Measurements from ENCODE around the gene LSM5. TPM values are rescaled to one million over a fixed set of nuclear protein-coding genes. Genes with fewer than 3 reads are reported as not detected.

LSM5 gene
- total RNA-seq, 1 experiment from 2014 or later: 100.0 TPM

DNA sequence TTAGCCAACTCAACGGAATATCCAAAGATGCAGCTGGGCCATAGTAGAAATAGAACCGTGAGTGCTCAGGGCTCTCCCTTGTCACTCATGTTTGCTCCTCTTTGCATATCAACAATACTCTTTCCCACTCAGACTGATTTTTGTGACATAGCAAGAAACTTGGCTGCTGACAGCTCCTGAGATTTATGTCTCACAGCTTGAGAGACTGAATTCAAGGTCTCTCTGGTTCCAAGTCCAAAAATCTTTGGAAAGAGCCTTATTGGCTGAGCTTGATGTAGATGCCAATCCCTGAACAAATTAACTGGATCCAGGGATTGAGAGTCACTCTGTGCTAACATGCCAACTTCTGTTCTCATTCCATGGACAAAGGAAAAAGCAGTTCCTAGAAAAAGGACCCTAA is 30.4 kb downstream of the LSM5 start:
- ChIA-PET POLR2A (no interaction called here), CTCF (no interaction called here)

DNA sequence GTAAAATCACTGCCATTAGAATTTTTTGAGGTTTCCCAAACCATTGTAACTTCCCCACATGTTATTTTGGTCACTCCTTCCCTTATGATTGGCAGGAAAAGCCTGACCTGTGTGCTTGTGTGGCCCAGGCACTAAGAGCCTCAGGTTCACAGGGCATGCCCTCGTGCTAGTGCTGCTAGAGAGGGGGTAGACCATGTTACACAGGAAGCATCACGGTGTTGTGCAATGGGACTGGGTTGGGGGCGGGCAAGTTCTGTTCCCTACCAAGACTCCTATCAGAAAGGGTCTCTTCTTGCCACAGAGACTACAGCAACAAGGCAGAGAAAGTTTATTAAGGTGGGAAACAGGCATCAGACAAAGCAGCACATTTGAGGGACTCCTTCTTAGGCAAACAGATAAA is 32.2 kb downstream of the LSM5 start:
- Histone ChIP-seq H3K4me1 (peaks cover 14% of the 10 kb centered on the region), H3K4me3 (ENCODE audit: low read depth, low read length) (no peak overlapping the region), H3K9me3 (no peaks in the 10 kb centered on the region), H3K27me3 (replicated peaks; ENCODE audit: control insufficient read depth, insufficient read depth, low read length) (no peaks in the 10 kb centered on the region), H3K36me3 (ENCODE audit: control insufficient read depth, insufficient read depth, low read length) (no peaks in the 10 kb centered on the region)
- no peaks in the 10 kb centered on the region for H3K9me3 Mint-ChIP-seq (ENCODE audit: unreplicated experiment)
- H3K4me1 Mint-ChIP-seq (ENCODE audit: low read depth, unreplicated experiment): no peaks in the 10 kb centered on the region
- BruUV-seq (replicated peaks): no TSS peak
- no peak for DNase-seq
- ChIA-PET CTCF (no interaction called here), POLR2A (no interaction called here)
- intact Hi-C loops (cut with micrococcal nuclease; ENCODE audit: unreplicated experiment): no loop called here
- no peaks in the 10 kb centered on the region for H3K27me3 Mint-ChIP-seq (ENCODE audit: insufficient read depth, unreplicated experiment)
- no peaks in the 10 kb centered on the region for H3K36me3 Mint-ChIP-seq (ENCODE audit: insufficient read depth, unreplicated experiment)
- no peak overlapping the region for H3K4me3 Mint-ChIP-seq (ENCODE audit: unreplicated experiment)
- no peak overlapping the region for H3K27ac Mint-ChIP-seq (ENCODE audit: unreplicated experiment)
- TF ChIP-seq, protein P1, sequence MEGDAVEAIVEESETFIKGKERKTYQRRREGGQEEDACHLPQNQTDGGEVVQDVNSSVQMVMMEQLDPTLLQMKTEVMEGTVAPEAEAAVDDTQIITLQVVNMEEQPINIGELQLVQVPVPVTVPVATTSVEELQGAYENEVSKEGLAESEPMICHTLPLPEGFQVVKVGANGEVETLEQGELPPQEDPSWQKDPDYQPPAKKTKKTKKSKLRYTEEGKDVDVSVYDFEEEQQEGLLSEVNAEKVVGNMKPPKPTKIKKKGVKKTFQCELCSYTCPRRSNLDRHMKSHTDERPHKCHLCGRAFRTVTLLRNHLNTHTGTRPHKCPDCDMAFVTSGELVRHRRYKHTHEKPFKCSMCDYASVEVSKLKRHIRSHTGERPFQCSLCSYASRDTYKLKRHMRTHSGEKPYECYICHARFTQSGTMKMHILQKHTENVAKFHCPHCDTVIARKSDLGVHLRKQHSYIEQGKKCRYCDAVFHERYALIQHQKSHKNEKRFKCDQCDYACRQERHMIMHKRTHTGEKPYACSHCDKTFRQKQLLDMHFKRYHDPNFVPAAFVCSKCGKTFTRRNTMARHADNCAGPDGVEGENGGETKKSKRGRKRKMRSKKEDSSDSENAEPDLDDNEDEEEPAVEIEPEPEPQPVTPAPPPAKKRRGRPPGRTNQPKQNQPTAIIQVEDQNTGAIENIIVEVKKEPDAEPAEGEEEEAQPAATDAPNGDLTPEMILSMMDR (IDR thresholded peaks at IDR 0.05; ENCODE audit: insufficient read depth in 1 of 2, low read depth in 1 of 2, low read length in 1 of 2, severe bottlenecking in 1 of 2, unreplicated experiment in 1 of 2): no peak

More for the DNA sequence above, 30.4 kb downstream of the LSM5 start:
- no peaks in the 10 kb centered on the region for H3K4me1 Mint-ChIP-seq (ENCODE audit: low read depth, unreplicated experiment)
- H3K27me3 ChIP-seq (replicated peaks; ENCODE audit: control insufficient read depth, insufficient read depth, low read length): no peaks in the 10 kb centered on the region
- no peaks in the 10 kb centered on the region for H3K9me3 Mint-ChIP-seq (ENCODE audit: unreplicated experiment)
- intact Hi-C loops (cut with micrococcal nuclease; ENCODE audit: unreplicated experiment): no loop called here
- H3K4me1 ChIP-seq: peaks cover 14% of the 10 kb centered on the region
- H3K4me3 Mint-ChIP-seq (ENCODE audit: unreplicated experiment): no peak overlapping the region
- H3K36me3 ChIP-seq (ENCODE audit: control insufficient read depth, insufficient read depth, low read length): no peaks in the 10 kb centered on the region
- no peaks in the 10 kb centered on the region for H3K27me3 Mint-ChIP-seq (ENCODE audit: insufficient read depth, unreplicated experiment)
- H3K36me3 Mint-ChIP-seq (ENCODE audit: insufficient read depth, unreplicated experiment): no peaks in the 10 kb centered on the region
- no peak overlapping the region for H3K4me3 ChIP-seq (ENCODE audit: low read depth, low read length)
- BruUV-seq (replicated peaks): no TSS peak
- TF ChIP-seq, protein P1 (IDR thresholded peaks at IDR 0.05; ENCODE audit: insufficient read depth in 1 of 2, low read depth in 1 of 2, low read length in 1 of 2, severe bottlenecking in 1 of 2, unreplicated experiment in 1 of 2): no peak
- DNase-seq: no peak
- H3K27ac Mint-ChIP-seq (ENCODE audit: unreplicated experiment): no peak overlapping the region
- no peaks in the 10 kb centered on the region for H3K9me3 ChIP-seq

DNA sequence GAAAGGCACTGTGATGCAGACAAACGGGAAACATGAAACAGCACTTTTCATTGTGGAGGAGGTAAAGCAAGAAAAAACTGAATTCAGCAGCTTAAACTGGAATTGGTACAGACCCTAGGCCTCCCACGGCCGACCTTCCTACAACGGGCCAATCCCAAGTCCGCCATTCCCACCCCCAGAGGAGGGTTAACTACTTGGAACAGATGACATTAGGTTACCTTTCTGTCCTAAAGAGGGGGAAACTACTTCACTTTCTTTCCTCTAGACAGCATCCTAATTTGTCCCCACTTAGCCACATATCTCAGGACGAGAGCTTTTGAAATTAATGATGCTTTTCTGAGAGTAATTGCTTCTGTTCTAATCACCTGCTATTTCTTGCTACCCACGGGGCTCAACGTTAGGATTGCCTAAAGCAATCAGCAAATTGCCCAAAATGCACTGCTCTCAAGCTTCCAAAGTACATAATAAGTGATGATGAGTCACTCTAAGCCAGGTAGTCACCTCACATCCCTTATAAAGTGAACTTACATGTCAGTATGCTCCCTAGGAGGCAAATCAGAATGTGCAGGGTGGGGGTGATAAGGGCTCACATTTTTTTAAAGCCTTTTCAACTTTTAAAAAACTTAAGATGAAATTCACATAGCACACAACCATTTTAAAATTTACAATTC is 36.7 kb downstream of the LSM5 start:
- Mint-ChIP-seq H3K27me3 (ENCODE audit: insufficient read depth, unreplicated experiment) (peaks cover 3% of the 10 kb centered on the region), H3K4me1 (ENCODE audit: low read depth, unreplicated experiment) (no peaks in the 10 kb centered on the region), H3K4me3 (ENCODE audit: unreplicated experiment) (no peak overlapping the region), H3K9me3 (ENCODE audit: unreplicated experiment) (peaks cover 10% of the 10 kb centered on the region), H3K36me3 (ENCODE audit: insufficient read depth, unreplicated experiment) (no peaks in the 10 kb centered on the region), H3K27ac (ENCODE audit: unreplicated experiment) (no peak overlapping the region)
- intact Hi-C loops (cut with micrococcal nuclease; ENCODE audit: unreplicated experiment): no loop called here
- Histone ChIP-seq H3K4me1 (no peaks in the 10 kb centered on the region), H3K4me3 (ENCODE audit: low read depth, low read length) (no peak overlapping the region), H3K27me3 (replicated peaks; ENCODE audit: control insufficient read depth, insufficient read depth, low read length) (no peaks in the 10 kb centered on the region), H3K36me3 (ENCODE audit: control insufficient read depth, insufficient read depth, low read length) (no peaks in the 10 kb centered on the region), H3K9me3 (no peaks in the 10 kb centered on the region)
- no peak for DNase-seq
- TF ChIP-seq, protein P1 (IDR thresholded peaks at IDR 0.05; ENCODE audit: insufficient read depth in 1 of 2, low read depth in 1 of 2, low read length in 1 of 2, severe bottlenecking in 1 of 2, unreplicated experiment in 1 of 2): no peak
- BruUV-seq (replicated peaks): no TSS peak
- ChIA-PET POLR2A (no interaction called here), CTCF (no interaction called here)
